ENCODE results near the gene GPR87. TPM values are rescaled to one million over a fixed set of nuclear protein-coding genes. Genes with fewer than 3 reads are reported as not detected.

GPR87 gene
- total RNA-seq, 4 donors from 2014 or later = not detected

- WGBS, 2 donors (ENCODE audit: low coverage in 1 of 2) = 78 to 93% methylated on average over 3 to 6 of the region's 6 CpGs
- Histone ChIP-seq H3K4me1 (peaks cover 0 to 6% (median 0%) of the 10 kb centered on the region in 4 donors), H3K27ac (no peak overlapping the region), H3K36me3 (no peaks in the 10 kb centered on the region), H3K27me3 (no peaks in the 10 kb centered on the region), H3K9me3 (no peaks in the 10 kb centered on the region), H3K4me3 (no peak overlapping the region)
- intact Hi-C loops (cut with DNase I; ENCODE audit: low total_unique reads) (no loop called here), in situ Hi-C loops (cut with MboI; ENCODE audit: low pct_ligation_motif_present in 1 of 4, low pct_unique_long_range_greater_than_20kb in 1 of 4, low sequenced_read_pairs in 3 of 4) (no loop called here)
- no peak for DNase-seq
- TF ChIP-seq POLR2AphosphoS5 (IDR thresholded peaks at IDR 0.05) (no peak), CTCF (IDR thresholded peaks at IDR 0.05) (no peak), EP300 (IDR thresholded peaks at IDR 0.05; ENCODE audit: low read depth) (no peak), POLR2A (IDR thresholded peaks at IDR 0.05) (no peak)
Measured at GRCh38 chr3:151306168-151306810, 10.3 kb downstream of the GPR87 start.

- Histone ChIP-seq H3K9me3 (no peaks in the 10 kb centered on the region), H3K4me3 (no peak overlapping the region), H3K4me1 (peaks cover 0 to 6% (median 0%) of the 10 kb centered on the region in 4 donors), H3K27ac (no peak overlapping the region), H3K36me3 (no peaks in the 10 kb centered on the region), H3K27me3 (no peaks in the 10 kb centered on the region)
- in situ Hi-C loops (cut with MboI; ENCODE audit: low pct_ligation_motif_present in 1 of 4, low pct_unique_long_range_greater_than_20kb in 1 of 4, low sequenced_read_pairs in 3 of 4) = no loop called here
- TF ChIP-seq EP300 (IDR thresholded peaks at IDR 0.05; ENCODE audit: low read depth) (no peak), CTCF (IDR thresholded peaks at IDR 0.05) (no peak), POLR2A (IDR thresholded peaks at IDR 0.05) (no peak)
- intact Hi-C loops (cut with DNase I; ENCODE audit: low total_unique reads) = no loop called here
- DNase-seq = no peak
- WGBS, 2 donors (ENCODE audit: low coverage in 1 of 2) = 83 to 94% methylated on average over 2 to 4 of the region's 4 CpGs
Measured at GRCh38 chr3:151305775-151306151, 10.9 kb downstream of the GPR87 start.

- TF ChIP-seq EP300 (IDR thresholded peaks at IDR 0.05; ENCODE audit: low read depth) (no peak), POLR2AphosphoS5 (IDR thresholded peaks at IDR 0.05) (no peak), POLR2A (IDR thresholded peaks at IDR 0.05) (no peak), CTCF (IDR thresholded peaks at IDR 0.05) (no peak)
- intact Hi-C loops (cut with DNase I; ENCODE audit: low total_unique reads) (no loop called here), in situ Hi-C loops (cut with MboI; ENCODE audit: low pct_ligation_motif_present in 1 of 4, low pct_unique_long_range_greater_than_20kb in 1 of 4, low sequenced_read_pairs in 3 of 4) (no loop called here)
- WGBS, 2 donors (ENCODE audit: low coverage in 1 of 2) = 59% methylated on average over 7 of the region's 7 CpGs; no CpG with 5 or more reads in 1 of the 2 donors
- no peaks in the 10 kb centered on the region for H3K9me3 ChIP-seq
- H3K4me1 ChIP-seq = peaks cover 0 to 6% (median 0%) of the 10 kb centered on the region in 4 donors
- no peak overlapping the region for H3K4me3 ChIP-seq
- no peak overlapping the region for H3K27ac ChIP-seq
- H3K27me3 ChIP-seq = no peaks in the 10 kb centered on the region
- DNase-seq = peak; percentile 48
- H3K36me3 ChIP-seq = no peaks in the 10 kb centered on the region
Measured at GRCh38 chr3:151305060-151305774, 11.4 kb downstream of the GPR87 start.

- 67 to 76% methylated on average over 2 of the region's 2 CpGs for WGBS, 2 donors (ENCODE audit: low coverage in 1 of 2)
- no peak overlapping the region for H3K27ac ChIP-seq
- no peak for TF ChIP-seq CTCF (IDR thresholded peaks at IDR 0.05)
- no peak for TF ChIP-seq EP300 (IDR thresholded peaks at IDR 0.05; ENCODE audit: low read depth)
- TF ChIP-seq POLR2A (IDR thresholded peaks at IDR 0.05) = no peak
- no peak for TF ChIP-seq POLR2AphosphoS5 (IDR thresholded peaks at IDR 0.05)
- no peaks in the 10 kb centered on the region for H3K36me3 ChIP-seq
- no peak for DNase-seq
- H3K4me1 ChIP-seq = peaks cover 0 to 6% (median 0%) of the 10 kb centered on the region in 4 donors
- H3K9me3 ChIP-seq = no peaks in the 10 kb centered on the region
- in situ Hi-C loops (cut with MboI; ENCODE audit: low pct_ligation_motif_present in 1 of 4, low pct_unique_long_range_greater_than_20kb in 1 of 4, low sequenced_read_pairs in 3 of 4) = no loop called here
- H3K4me3 ChIP-seq = no peak overlapping the region
- H3K27me3 ChIP-seq = no peaks in the 10 kb centered on the region
- intact Hi-C loops (cut with DNase I; ENCODE audit: low total_unique reads) = no loop called here
Measured at GRCh38 chr3:151303751-151304150, 12.9 kb downstream of the GPR87 start.
